ENCODE results near the gene ILK.

GRCh38 chr11:6583584-6583983 lies 20.0 kb upstream of the ILK start:
- TF ChIP-seq CTCF (IDR thresholded peaks at IDR 0.05; ENCODE audit: low read length) (no peak), EZH2 (IDR thresholded peaks at IDR 0.05; ENCODE audit: borderline replicate concordance, low read length) (no peak)
